Vagina (tissue), 2 donors: ENCODE data around the gene PSMF1. TPM values are rescaled to one million over a fixed set of nuclear protein-coding genes. Genes with fewer than 3 reads are reported as not detected.

ENCODE experiments used
- DNase-seq, 2 donors: peaks; one replicate each; pipeline ENCODE4 v3.0.0-alpha.2; 2017; ENCODE audit errors: extremely low spot score in 2 of 2
- H3K27ac ChIP-seq: fragments of 200-600 bp; sonication (generic); one replicate; pipeline ENCODE4 v1.5.1; 2019
- H3K27me3 ChIP-seq: fragments of 200-600 bp; sonication (generic); one replicate; pipeline ENCODE4 v1.5.1; 2019
- H3K36me3 ChIP-seq, 2 donors: fragments of 200-600 bp; sonication (generic); one replicate each; pipeline ENCODE4 v1.5.1; 2017 to 2019
- H3K4me1 ChIP-seq: fragments of 200-600 bp; sonication (generic); one replicate; pipeline ENCODE4 v1.5.1; 2019
- H3K4me3 ChIP-seq, 2 donors: fragments of 200-600 bp; sonication (generic); 1 replicate in 1 of 2; 2 replicates in 1 of 2; pipeline ENCODE4 v1.5.1; 2016 to 2019
- H3K9me3 ChIP-seq: fragments of 200-600 bp; sonication (generic); one replicate; pipeline ENCODE4 v1.5.1; 2019
- CTCF ChIP-seq, 3 experiments: fragments of 450-650 bp in 2 of 3; fragments of 200-600 bp in 1 of 3; sonication (generic) in 1 of 3; IDR thresholded peaks; one replicate each; pipeline ENCODE4 v1.5.1; 2017 to 2019; ENCODE audit warnings: antibody characterized with exemption in 3 of 3, mild to moderate bottlenecking in 2 of 3, moderate library complexity in 2 of 3
- POLR2A ChIP-seq, 2 donors: fragments of 450-650 bp; IDR thresholded peaks; one replicate each; pipeline ENCODE4 v1.6.1; 2017; ENCODE audit warnings: antibody characterized with exemption in 2 of 2, mild to moderate bottlenecking in 2 of 2, moderate library complexity in 2 of 2
- POLR2AphosphoS5 ChIP-seq, 2 donors: sonication (generic); formaldehyde crosslinking; IDR thresholded peaks; one replicate each; pipeline ENCODE4 v1.9.0; 2017; ENCODE audit warnings: antibody characterized with exemption in 2 of 2, mild to moderate bottlenecking in 2 of 2, low read depth in 1 of 2; ENCODE audit not compliant: insufficient read depth in 1 of 2
- intact Hi-C: fragments of 100-400 bp; cut with DNase I; formaldehyde crosslinking; loops from one replicate; pipeline ENCODE4 v1.15.1; 2023
- total RNA-seq: library from RNA; depleted of rRNA; stranded (reverse); fragments of >200 nt; gene quantifications from one replicate; pipeline ENCODE4 v1.2.3, GENCODE V29; 2016

Gene PSMF1
- total RNA-seq, 1 donor from 2014 or later: 52.8 TPM

- TF ChIP-seq POLR2AphosphoS5 (IDR thresholded peaks at IDR 0.05; ENCODE audit: insufficient read depth in 1 of 2, low read depth in 1 of 2): no peak
- no peak for TF ChIP-seq POLR2A (IDR thresholded peaks at IDR 0.05)
- no peak for TF ChIP-seq CTCF (IDR thresholded peaks at IDR 0.05)
- DNase-seq: no peak
- intact Hi-C loops: no loop called here
- H3K36me3 ChIP-seq: no peaks in the 10 kb centered on the region
- no peaks in the 10 kb centered on the region for H3K4me1 ChIP-seq
- H3K4me3 ChIP-seq: no peak overlapping the region
- H3K27ac ChIP-seq: no peak overlapping the region
- H3K9me3 ChIP-seq: peaks cover 4% of the 10 kb centered on the region
- no peaks in the 10 kb centered on the region for H3K27me3 ChIP-seq
Measured at GRCh38 chr20:1101533-1101932, 16.9 kb upstream of the PSMF1 start.

GRCh38 chr20:1102016-1102415 is 16.4 kb upstream of the PSMF1 start:
- no peak overlapping the region for H3K27ac ChIP-seq
- no peaks in the 10 kb centered on the region for H3K27me3 ChIP-seq
- TF ChIP-seq CTCF (IDR thresholded peaks at IDR 0.05): no peak
- H3K4me1 ChIP-seq: no peaks in the 10 kb centered on the region
- no peak for DNase-seq
- intact Hi-C loops: no loop called here
- no peaks in the 10 kb centered on the region for H3K36me3 ChIP-seq
- peaks cover 4% of the 10 kb centered on the region for H3K9me3 ChIP-seq
- no peak overlapping the region for H3K4me3 ChIP-seq

GRCh38 chr20:1103751-1104150 is 14.7 kb upstream of the PSMF1 start:
- Histone ChIP-seq H3K27ac (no peak overlapping the region), H3K4me3 (no peak overlapping the region), H3K4me1 (no peaks in the 10 kb centered on the region), H3K36me3 (no peaks in the 10 kb centered on the region), H3K9me3 (no peaks in the 10 kb centered on the region), H3K27me3 (no peaks in the 10 kb centered on the region)
- DNase-seq: no peak
- TF ChIP-seq POLR2A (IDR thresholded peaks at IDR 0.05) (no peak), CTCF (IDR thresholded peaks at IDR 0.05) (no peak), POLR2AphosphoS5 (IDR thresholded peaks at IDR 0.05; ENCODE audit: insufficient read depth in 1 of 2, low read depth in 1 of 2) (no peak)
- intact Hi-C loops: no loop called here

- H3K27ac ChIP-seq: no peak overlapping the region
- no peaks in the 10 kb centered on the region for H3K9me3 ChIP-seq
- no peak overlapping the region for H3K4me3 ChIP-seq
- intact Hi-C loops: no loop called here
- H3K36me3 ChIP-seq: no peaks in the 10 kb centered on the region
- no peak for TF ChIP-seq POLR2AphosphoS5 (IDR thresholded peaks at IDR 0.05; ENCODE audit: insufficient read depth in 1 of 2, low read depth in 1 of 2)
- no peak for TF ChIP-seq CTCF (IDR thresholded peaks at IDR 0.05)
- no peak for TF ChIP-seq POLR2A (IDR thresholded peaks at IDR 0.05)
- no peaks in the 10 kb centered on the region for H3K27me3 ChIP-seq
- no peak for DNase-seq
- no peaks in the 10 kb centered on the region for H3K4me1 ChIP-seq
Measured at GRCh38 chr20:1105599-1106194, 12.7 kb upstream of the PSMF1 start.

- intact Hi-C loops: no loop called here
- Histone ChIP-seq H3K4me1 (no peaks in the 10 kb centered on the region), H3K36me3 (no peaks in the 10 kb centered on the region), H3K4me3 (no peak overlapping the region), H3K9me3 (no peaks in the 10 kb centered on the region), H3K27ac (no peak overlapping the region), H3K27me3 (no peaks in the 10 kb centered on the region)
- no peak for DNase-seq
- no peak for TF ChIP-seq CTCF (IDR thresholded peaks at IDR 0.05)
- no peak for TF ChIP-seq POLR2A (IDR thresholded peaks at IDR 0.05)
- TF ChIP-seq POLR2AphosphoS5 (IDR thresholded peaks at IDR 0.05; ENCODE audit: insufficient read depth in 1 of 2, low read depth in 1 of 2): no peak
Measured at GRCh38 chr20:1107176-1107575, 11.2 kb upstream of the PSMF1 start.
